ENCODE results near the gene OR2V1.
"Not testable (repeated sequence)": the region's sequence is repeated elsewhere in the genome, so short reads cannot be mapped to it uniquely, and the experiment has no call there.

The OR2V1 gene, protein sequence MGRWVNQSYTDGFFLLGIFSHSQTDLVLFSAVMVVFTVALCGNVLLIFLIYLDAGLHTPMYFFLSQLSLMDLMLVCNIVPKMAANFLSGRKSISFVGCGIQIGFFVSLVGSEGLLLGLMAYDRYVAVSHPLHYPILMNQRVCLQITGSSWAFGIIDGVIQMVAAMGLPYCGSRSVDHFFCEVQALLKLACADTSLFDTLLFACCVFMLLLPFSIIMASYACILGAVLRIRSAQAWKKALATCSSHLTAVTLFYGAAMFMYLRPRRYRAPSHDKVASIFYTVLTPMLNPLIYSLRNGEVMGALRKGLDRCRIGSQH

DNA sequence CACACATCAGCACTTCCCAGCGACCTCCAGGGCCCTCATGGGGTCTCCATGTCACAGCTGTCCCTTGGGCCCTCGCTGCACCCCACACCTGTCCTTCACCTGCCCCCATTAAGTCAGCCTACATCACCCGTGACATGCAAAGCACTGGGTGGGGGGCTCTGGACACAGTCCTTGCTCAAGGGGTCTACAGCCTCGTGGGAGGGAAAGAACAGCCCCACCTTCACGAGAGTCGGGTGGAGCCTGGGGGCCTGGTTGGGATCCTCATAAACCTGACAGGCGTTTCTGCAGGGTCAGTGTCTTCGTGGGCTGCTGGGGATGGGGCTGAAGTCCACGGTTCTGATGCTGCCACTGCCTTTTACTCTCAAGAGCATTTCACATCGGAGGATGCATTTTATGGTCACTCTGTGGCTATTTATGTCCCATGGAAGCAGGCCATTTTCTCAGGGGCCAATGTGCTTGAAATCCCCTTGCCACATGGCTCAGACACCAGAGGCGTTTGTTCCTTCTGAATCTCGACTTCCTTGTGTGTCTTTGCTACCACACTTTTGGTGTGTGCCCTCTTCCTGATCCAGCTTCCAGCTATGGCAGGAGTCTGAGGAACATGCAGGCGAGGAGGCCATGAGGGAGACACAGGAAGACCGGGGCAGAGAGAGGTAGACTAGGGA, at the start of gene OR2V1:
Gene OR2V1, minus strand, starts transcription at position 338 of the 665 bp plus-strand sequence. CDS start 5,865 bp downstream, outside the sequence.
- ATAC-seq: no peak
- Mint-ChIP-seq H3K27ac (no peak within 1 kb of the TSS), H3K9me3 (peaks cover 5% of the 10 kb centered on the region), H3K27me3 (peaks cover 62% of the 10 kb centered on the region), H3K36me3 (no peaks in the 10 kb centered on the region), H3K4me1 (peaks cover 6% of the 10 kb centered on the region), H3K4me3 (no peak within 1 kb of the TSS)

DNA sequence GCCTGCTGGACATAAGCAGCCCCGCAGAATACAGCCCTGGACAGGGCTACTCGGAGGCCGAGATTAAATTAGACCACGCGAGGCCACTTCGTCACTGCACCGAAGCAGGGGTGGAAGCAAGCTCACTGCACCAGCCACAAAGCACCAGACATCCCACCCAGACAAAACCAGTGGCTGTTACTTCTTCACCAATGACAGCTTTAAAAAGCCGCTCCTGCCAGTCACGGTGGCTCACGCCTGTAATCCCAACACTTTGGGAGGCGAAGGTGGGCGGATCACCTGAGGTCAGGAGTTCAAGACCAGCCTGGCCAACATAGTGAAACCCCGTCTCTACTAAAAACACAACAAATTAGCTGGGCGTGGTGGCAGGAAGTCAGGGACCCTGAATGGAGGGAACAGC, 46.6 kb upstream of the OR2V1 start:
- not testable (repeated sequence) for ATAC-seq, H3K27me3 Mint-ChIP-seq, H3K4me3 Mint-ChIP-seq, H3K9me3 Mint-ChIP-seq, H3K27ac Mint-ChIP-seq, H3K36me3 Mint-ChIP-seq
- peaks cover 26% of the 10 kb centered on the region for H3K4me1 Mint-ChIP-seq

DNA sequence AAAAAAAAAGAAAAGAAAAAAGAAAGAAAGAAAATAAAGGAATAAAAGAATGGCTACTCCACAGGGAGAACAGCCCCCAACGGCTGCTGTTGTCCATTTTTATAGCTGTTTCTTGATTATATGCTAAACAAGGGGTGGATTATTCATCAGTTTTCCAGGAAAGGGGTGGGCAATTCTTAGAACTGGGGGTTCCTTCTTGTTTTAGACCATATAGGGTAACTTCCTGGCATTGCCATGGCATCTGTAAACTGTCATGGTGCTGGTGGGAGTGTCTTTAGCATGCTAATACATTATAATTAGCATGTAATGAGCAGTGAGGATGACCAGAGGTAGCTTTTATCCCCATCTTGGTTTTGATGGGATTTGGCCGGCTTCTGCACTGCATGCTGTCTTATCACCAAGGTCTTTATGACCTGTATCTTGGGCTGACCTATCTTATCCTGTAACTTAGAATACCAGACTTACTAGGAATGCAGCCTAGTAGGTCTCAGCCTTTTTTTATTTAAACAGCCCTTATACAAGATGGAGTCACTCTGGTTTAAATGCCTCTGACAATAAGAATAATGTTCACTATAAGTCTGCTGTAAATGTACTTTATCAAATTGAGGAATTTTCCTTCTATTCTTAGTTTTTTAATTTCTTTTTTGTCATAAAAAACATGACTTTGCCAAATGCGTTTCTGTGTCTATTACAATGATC, 45.4 kb upstream of the OR2V1 start:
- H3K36me3 Mint-ChIP-seq: no peaks in the 10 kb centered on the region
- peaks cover 18% of the 10 kb centered on the region for H3K4me1 Mint-ChIP-seq
- H3K9me3 Mint-ChIP-seq: no peaks in the 10 kb centered on the region
- no peaks in the 10 kb centered on the region for H3K27me3 Mint-ChIP-seq
- no peak for ATAC-seq
- H3K4me3 Mint-ChIP-seq: no peak overlapping the region
- no peak overlapping the region for H3K27ac Mint-ChIP-seq

DNA sequence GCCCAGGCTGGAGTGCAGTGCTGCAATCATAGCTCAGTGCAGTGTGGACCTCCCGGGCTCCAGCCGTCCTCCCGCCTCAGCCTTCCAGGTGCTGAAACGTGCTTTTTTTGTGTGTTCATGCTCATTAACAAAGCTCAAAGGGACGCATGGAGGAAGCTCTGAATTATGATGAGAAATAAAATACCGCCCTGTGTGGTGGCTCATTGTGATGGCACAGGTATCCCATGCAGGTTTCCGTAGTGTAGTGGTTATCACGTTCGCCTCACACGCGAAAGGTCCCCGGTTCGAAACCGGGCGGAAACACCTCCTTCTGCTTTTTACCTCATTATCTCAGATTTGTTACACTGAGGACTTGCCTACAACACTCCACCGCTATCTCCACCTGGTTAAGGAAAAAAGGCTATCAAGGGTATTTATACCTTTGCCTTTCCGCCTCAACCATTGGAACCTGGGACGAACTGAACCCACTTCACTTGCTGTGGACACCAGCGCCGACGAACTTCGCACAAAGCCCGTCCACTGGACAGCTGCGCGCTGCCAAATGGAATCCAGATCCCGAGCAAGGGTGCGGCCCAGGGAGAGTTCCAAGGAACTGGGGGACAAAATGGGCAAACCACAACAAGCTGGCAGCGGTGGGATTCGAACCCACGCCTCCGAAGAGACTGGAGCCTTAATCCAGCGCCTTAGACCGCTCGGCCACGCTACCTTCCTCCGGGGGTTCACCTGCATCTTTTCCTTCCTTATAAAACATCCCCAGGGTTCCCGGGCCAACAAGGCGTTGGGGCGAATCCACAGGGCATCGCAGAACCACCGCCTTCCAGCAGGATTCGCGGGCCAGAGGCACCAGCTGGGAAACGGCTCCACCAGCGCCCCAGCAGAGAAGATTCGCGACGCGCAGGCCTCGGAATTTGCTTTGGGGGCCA, 42.7 kb upstream of the OR2V1 start:
- no peaks in the 10 kb centered on the region for H3K9me3 Mint-ChIP-seq
- H3K4me1 Mint-ChIP-seq: peaks cover 24% of the 10 kb centered on the region
- H3K36me3 Mint-ChIP-seq: peaks cover 5% of the 10 kb centered on the region
- peak overlapping the region; percentile 74 for H3K27ac Mint-ChIP-seq
- peak overlapping the region; percentile 71 for H3K4me3 Mint-ChIP-seq
- H3K27me3 Mint-ChIP-seq: peaks cover 23% of the 10 kb centered on the region
- ATAC-seq: peak; percentile 70

DNA sequence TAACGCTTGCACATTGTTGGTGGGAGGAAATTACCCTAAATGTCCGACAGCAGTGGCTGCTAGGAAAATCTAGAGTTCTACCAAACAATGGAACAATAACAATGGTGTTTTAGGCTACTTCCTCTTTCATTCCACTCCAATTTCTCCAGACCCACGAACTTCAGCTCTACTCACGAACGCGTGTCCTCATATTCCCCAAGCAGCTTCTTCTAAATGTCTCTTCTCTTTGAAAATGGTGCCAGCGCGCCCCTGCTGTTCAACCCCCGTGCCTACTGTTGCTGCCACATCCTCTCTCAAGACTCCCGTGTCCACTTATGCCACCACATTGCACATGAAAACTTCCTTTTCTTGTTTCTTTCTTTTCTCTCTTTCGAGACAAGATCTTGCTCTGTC, 42.1 kb upstream of the OR2V1 start:
- Mint-ChIP-seq H3K27me3 (peaks cover 30% of the 10 kb centered on the region), H3K27ac (peak overlapping the region; percentile 74), H3K4me3 (peak overlapping the region; percentile 71), H3K36me3 (peaks cover 5% of the 10 kb centered on the region), H3K4me1 (peaks cover 24% of the 10 kb centered on the region), H3K9me3 (no peaks in the 10 kb centered on the region)
- peak; percentile 54 for ATAC-seq

DNA sequence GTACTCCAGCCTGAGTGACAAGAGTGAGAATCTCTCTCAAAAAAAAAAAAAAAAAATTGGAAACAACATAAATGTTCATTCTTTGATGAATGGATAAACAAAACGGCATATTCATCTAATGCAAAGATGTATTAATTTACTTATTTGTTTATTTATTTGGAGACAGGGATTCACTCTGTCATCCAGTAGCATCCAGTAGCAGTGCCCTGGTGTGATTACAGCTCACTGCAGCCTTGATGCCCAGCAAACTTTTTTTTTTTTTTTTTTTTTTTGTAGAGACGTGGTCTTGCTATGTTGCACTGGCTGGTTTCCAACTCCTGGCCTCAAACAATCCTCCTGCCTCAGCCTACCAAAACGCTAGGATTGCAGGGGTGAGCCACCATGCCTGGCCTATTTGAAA, 40.8 kb upstream of the OR2V1 start:
- H3K27me3 Mint-ChIP-seq: peaks cover 42% of the 10 kb centered on the region
- peaks cover 4% of the 10 kb centered on the region for H3K9me3 Mint-ChIP-seq
- H3K27ac Mint-ChIP-seq: no peak overlapping the region
- peaks cover 5% of the 10 kb centered on the region for H3K36me3 Mint-ChIP-seq
- H3K4me3 Mint-ChIP-seq: no peak overlapping the region
- ATAC-seq: no peak
- H3K4me1 Mint-ChIP-seq: peaks cover 30% of the 10 kb centered on the region

DNA sequence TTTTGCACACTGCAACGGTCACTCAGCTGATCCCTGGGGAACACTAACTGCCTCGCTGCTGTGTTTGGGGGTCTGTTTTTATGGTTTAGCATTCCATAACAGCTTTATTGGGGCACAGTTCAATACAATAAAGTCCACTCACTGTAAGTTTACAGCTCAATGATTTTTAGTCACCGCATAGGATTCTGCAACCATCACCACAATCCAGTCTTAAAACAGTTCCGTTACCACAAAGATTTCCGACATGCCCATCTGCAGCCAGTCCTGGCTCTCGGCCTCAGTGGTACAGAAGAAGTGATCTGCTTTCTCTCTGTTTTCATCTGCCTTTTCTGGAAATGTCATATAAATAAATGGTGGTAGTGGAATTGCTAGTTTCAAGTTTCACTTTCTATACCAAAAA, 40.0 kb upstream of the OR2V1 start:
- H3K36me3 Mint-ChIP-seq: peaks cover 5% of the 10 kb centered on the region
- H3K27ac Mint-ChIP-seq: no peak overlapping the region
- H3K4me1 Mint-ChIP-seq: peaks cover 35% of the 10 kb centered on the region
- no peak overlapping the region for H3K4me3 Mint-ChIP-seq
- no peak for ATAC-seq
- H3K27me3 Mint-ChIP-seq: peaks cover 50% of the 10 kb centered on the region
- H3K9me3 Mint-ChIP-seq: peaks cover 9% of the 10 kb centered on the region

DNA sequence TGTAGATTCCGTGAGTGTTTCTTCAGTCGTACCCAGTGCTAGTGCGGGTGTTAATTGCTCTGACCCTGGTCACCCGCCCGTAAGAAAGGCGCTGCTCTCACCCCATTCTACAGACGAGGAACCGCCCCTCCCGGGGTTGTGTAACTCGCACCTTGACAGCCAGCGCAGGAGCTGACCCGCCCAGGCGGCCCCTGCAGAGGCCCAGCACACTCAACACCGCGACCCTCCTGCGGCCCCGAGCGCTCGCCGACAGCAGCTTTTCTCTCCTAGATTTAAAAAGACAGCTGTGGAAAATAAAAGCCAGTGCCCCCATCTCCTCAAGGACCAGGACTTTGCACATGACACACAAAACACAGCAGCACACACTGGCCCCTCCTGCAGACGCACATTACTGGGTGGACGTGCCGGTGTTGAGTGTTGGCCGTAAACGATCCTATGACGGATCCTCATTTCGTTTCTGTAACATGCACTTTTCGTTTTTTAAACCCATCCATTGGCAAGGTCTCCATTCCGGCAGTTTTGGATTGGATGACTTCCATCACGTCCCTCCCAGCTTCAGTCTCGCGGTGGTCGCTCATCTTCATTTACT, 39.4 kb upstream of the OR2V1 start:
- peaks cover 11% of the 10 kb centered on the region for H3K9me3 Mint-ChIP-seq
- peaks cover 35% of the 10 kb centered on the region for H3K4me1 Mint-ChIP-seq
- no peak for ATAC-seq
- peaks cover 57% of the 10 kb centered on the region for H3K27me3 Mint-ChIP-seq
- peak overlapping the region; percentile 63 for H3K27ac Mint-ChIP-seq
- H3K4me3 Mint-ChIP-seq: peak overlapping the region; percentile 36
- peaks cover 5% of the 10 kb centered on the region for H3K36me3 Mint-ChIP-seq

DNA sequence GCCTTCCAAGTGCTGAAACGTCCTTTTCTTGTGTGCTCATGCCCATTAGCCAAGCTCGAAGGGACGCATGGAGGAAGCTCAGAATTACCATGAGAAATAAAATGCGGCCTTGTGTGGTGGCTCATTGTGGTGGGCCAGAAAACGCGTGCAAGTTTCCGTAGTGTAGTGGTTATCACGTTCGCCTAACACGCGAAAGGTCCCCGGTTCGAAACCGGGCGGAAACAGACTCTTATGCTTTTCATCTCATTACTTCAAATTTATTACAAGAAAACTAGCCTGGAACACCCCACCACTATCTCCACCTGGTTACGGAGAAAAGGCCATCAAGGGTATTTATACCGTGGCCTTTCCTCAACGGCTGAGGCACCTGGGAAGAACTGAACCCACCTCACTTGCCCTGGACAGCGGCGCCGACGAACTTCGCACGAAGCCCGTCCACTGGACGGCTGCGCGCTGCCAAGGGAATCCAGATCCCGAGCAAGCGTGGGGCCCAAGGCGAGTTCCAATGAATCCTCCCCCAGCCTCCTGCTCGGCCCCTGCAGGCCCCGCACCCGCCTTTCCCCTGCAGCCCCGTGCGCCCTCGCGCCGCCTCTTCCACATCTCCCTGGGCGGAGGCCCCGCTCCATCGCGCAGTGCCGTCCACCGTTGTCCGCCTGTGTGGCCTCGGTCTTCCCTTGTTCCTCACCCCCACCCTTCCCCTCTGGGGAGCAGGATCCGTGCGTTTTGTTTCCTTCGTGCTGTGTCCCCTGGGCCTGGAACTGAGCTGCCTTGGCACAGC, 38.7 kb upstream of the OR2V1 start:
- ATAC-seq, H3K36me3 Mint-ChIP-seq: not testable (repeated sequence)
- peak overlapping the region; percentile 36 for H3K4me3 Mint-ChIP-seq
- peaks cover 11% of the 10 kb centered on the region for H3K9me3 Mint-ChIP-seq
- peaks cover 63% of the 10 kb centered on the region for H3K27me3 Mint-ChIP-seq
- peaks cover 35% of the 10 kb centered on the region for H3K4me1 Mint-ChIP-seq
- peak overlapping the region; percentile 63 for H3K27ac Mint-ChIP-seq

DNA sequence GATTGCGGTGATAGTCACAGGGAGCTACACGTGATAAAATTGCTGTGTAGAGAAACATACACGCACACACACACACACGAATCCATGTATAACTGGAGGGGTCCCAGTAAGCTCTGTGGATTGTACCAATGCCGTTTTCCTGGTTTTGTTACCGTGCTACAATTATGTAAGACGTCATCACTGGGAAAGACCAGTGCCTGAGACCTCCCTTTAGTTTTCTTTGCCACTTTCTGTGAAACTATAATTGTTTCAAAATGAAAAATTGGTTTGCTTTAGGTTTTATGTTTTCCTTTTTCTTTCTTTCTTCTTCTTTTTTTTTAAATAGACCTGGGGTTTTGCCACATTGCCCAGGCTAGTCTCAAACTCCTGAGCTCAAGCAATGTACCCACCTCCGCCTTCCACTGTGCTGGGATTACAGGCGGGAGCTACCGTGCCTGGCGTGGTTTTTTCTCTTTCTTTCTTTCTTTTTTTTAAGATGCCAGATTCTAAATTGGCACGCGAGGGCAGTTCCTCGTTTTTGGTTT, 37.7 kb upstream of the OR2V1 start:
- no peak for ATAC-seq
- peaks cover 5% of the 10 kb centered on the region for H3K36me3 Mint-ChIP-seq
- H3K27ac Mint-ChIP-seq: no peak overlapping the region
- H3K4me1 Mint-ChIP-seq: peaks cover 38% of the 10 kb centered on the region
- H3K27me3 Mint-ChIP-seq: peaks cover 72% of the 10 kb centered on the region
- peaks cover 13% of the 10 kb centered on the region for H3K9me3 Mint-ChIP-seq
- H3K4me3 Mint-ChIP-seq: no peak overlapping the region

DNA sequence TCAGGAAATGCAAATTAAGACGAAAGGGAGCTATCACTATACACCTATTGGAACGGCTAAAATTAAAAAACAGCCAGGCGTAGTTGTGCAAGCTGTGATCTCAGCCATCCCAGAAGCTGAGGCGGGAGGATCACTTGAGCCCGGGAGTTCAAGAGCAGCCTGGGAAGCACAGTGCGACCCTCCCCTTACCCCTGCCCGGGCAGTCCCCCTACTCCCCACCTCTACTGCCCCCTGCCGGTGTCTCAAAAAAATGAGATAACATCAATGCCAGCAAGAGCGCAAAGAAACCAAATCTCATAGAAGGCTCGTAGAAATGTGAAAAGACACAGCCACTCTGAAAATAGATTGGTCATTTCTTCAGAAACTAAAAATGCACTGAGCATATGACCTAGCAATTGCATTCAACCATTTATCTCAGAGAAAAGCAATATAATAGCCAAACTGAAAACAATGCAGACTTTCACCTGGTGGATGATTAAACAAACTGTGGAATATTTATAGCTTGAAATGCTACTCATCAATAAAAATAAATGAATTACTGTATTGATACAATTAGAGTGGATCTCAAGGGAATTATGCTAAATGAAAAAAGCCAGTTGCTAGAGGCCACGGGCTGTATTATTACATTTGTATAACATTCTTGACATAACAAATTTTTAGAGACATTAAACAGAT, 37.0 kb upstream of the OR2V1 start:
- Mint-ChIP-seq H3K36me3 (peaks cover 5% of the 10 kb centered on the region), H3K4me1 (peaks cover 35% of the 10 kb centered on the region), H3K27ac (no peak overlapping the region), H3K4me3 (no peak overlapping the region), H3K9me3 (peaks cover 14% of the 10 kb centered on the region), H3K27me3 (peaks cover 80% of the 10 kb centered on the region)
- ATAC-seq: no peak

DNA sequence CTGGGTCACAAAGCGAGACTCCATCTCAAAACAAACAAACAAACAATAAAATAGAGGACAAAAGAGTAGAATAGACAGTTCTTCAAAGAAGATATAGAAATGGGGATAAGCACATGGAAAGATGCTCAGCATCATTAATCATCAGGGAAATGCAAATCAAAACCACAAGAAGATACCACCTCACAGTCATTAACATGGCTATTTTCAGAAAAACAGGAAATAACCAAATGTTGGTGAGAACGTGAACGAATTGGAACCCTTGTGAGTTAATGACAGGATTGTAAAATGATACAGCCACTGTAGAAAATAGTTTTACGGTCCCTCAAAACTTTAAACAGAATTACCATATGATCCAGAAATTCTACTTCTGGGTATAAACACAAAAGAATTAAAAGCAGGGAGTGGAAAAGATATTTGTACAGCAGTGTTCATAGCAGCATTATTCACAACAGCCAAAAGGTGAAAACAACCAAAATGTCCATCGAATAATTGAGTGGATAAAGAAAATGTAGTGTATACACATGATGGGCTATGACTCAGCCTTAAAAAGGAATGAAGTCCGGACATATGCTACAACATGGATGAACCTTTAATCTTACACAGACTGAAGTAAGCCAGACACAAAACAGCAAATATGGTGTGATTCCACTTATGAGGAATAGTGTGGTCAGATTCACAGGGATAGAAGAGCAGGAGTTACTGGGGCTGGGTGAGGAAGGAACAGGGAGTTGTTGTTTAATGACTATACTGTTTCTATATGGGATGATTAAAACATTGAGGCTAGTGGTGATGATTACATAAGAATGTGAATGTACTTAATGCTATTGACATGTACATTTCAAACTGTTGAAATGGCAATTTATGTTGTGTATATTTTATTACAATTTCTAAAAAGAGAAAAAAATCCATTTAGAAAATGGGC, 36.1 kb upstream of the OR2V1 start:
- peaks cover 88% of the 10 kb centered on the region for H3K27me3 Mint-ChIP-seq
- H3K4me1 Mint-ChIP-seq: peaks cover 30% of the 10 kb centered on the region
- peaks cover 14% of the 10 kb centered on the region for H3K9me3 Mint-ChIP-seq
- ATAC-seq: no peak
- no peak overlapping the region for H3K27ac Mint-ChIP-seq
- H3K36me3 Mint-ChIP-seq: peaks cover 5% of the 10 kb centered on the region
- H3K4me3 Mint-ChIP-seq: no peak overlapping the region

Measured in stimulated activated memory B cell treated with anti-CD40 and anti-IgM and Interleukin-4, amounts not matched to agents 10 μg/mL and 1 μg/mL and 100 μg/mL, for 72 hours (primary cell).